OCI-LY1 (cell line): Measurements from ENCODE around the gene PRSS53.

Experiments used
- EZH2 ChIP-seq: fragments of 200-600 bp; sonication (generic), shearing (Covaris generic); IDR thresholded peaks from 2 replicates; pipeline ENCODE4 v1.8.0; 2017; ENCODE audit warnings: borderline replicate concordance, mixed run types, mild to moderate bottlenecking, antibody characterized with exemption, low read length, moderate library complexity, mixed read lengths
- TF ChIP-seq, protein P1 (sequence below): fragments of 200-600 bp; sonication (generic), shearing (Covaris generic); IDR thresholded peaks from 2 replicates; pipeline ENCODE4 v1.5.1; 2017; ENCODE audit warnings: mild to moderate bottlenecking, antibody characterized with exemption, low read length, moderate library complexity, mixed read lengths

DNA sequence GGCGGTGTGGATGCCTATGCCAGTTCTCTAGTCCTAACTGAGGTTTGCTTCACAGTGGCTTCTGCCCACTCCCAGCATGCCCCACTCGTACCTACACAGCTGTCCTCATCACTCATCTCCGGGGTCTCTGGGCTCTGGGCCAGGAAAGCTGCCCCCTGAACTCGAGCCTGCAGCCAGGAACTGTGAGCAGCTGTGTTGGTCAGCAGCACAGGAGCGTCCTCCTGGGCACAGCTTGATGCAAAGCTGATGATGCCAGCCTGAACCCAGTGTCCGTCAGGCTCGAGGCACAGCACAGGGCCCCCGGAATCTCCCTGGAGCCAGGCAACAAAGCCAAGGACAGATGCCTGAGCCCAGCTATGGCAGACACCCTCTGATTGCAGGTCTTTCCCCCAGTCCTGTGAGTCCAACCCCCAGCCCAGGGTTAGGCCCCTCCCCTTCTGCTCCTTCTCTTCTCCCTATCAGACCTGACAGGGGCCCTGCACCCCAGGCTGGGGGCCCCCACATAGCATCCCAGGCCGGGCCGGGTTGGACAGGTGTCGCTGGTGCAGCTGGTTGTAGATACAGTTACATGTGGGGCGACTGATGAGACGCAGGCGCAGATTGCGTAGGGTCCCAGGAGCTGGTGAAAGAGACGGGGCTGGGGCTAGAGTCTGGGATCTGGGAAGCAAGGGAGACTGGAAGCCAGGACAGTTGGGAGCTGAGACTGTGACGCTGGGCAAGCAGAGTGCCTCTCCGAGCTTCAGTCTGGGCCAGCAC is 2.7 kb downstream of the PRSS53 start:
- TF ChIP-seq EZH2 = no peak
- TF ChIP-seq, protein P1, sequence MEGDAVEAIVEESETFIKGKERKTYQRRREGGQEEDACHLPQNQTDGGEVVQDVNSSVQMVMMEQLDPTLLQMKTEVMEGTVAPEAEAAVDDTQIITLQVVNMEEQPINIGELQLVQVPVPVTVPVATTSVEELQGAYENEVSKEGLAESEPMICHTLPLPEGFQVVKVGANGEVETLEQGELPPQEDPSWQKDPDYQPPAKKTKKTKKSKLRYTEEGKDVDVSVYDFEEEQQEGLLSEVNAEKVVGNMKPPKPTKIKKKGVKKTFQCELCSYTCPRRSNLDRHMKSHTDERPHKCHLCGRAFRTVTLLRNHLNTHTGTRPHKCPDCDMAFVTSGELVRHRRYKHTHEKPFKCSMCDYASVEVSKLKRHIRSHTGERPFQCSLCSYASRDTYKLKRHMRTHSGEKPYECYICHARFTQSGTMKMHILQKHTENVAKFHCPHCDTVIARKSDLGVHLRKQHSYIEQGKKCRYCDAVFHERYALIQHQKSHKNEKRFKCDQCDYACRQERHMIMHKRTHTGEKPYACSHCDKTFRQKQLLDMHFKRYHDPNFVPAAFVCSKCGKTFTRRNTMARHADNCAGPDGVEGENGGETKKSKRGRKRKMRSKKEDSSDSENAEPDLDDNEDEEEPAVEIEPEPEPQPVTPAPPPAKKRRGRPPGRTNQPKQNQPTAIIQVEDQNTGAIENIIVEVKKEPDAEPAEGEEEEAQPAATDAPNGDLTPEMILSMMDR = no peak
